Retinal pigment epithelial cell (primary cell): ENCODE data around the gene CASS4.

Experiments used
- DNase-seq: peaks from one replicate; pipeline ENCODE4 v3.0.0-alpha.2; 2010; ENCODE audit warnings: low read depth
- H3K4me3 ChIP-seq: 2 replicates; pipeline ENCODE4 v1.5.1; 2011; ENCODE audit warnings: mild to moderate bottlenecking, low read length, control low read depth, moderate library complexity
- CTCF ChIP-seq: conservative IDR thresholded peaks from 2 replicates; pipeline ENCODE4 v1.5.1; 2011; ENCODE audit warnings: low read depth, low read length, control low read depth, inconsistent platforms

CASS4 gene

GRCh38 chr20:56373942-56374341, 38.1 kb upstream of the CASS4 start:
- TF ChIP-seq CTCF: no peak
- peak; percentile 75 for DNase-seq
- H3K4me3 ChIP-seq: no peak overlapping the region

- TF ChIP-seq CTCF: no peak
- H3K4me3 ChIP-seq: no peak overlapping the region
- no peak for DNase-seq
Measured at GRCh38 chr20:56376331-56376730, 35.7 kb upstream of the CASS4 start.

- no peak for TF ChIP-seq CTCF
- no peak for DNase-seq
- H3K4me3 ChIP-seq: no peak overlapping the region
Measured at GRCh38 chr20:56378386-56378785, 33.7 kb upstream of the CASS4 start.

GRCh38 chr20:56380375-56380774, 31.7 kb upstream of the CASS4 start:
- no peak for DNase-seq
- TF ChIP-seq CTCF: no peak

GRCh38 chr20:56381501-56381900, 30.6 kb upstream of the CASS4 start:
- no peak overlapping the region for H3K4me3 ChIP-seq
- no peak for DNase-seq
- no peak for TF ChIP-seq CTCF

More at GRCh38 chr20:56380375-56380774, 31.7 kb upstream of the CASS4 start:
- H3K4me3 ChIP-seq: no peak overlapping the region

GRCh38 chr20:56382696-56383095, 29.4 kb upstream of the CASS4 start:
- no peak for DNase-seq
- no peak for TF ChIP-seq CTCF

GRCh38 chr20:56383334-56383733, 28.7 kb upstream of the CASS4 start:
- no peak overlapping the region for H3K4me3 ChIP-seq
- no peak for DNase-seq
- TF ChIP-seq CTCF: no peak

More at GRCh38 chr20:56382696-56383095, 29.4 kb upstream of the CASS4 start:
- H3K4me3 ChIP-seq: no peak overlapping the region
